CD8-positive, alpha-beta memory T cell (primary cell): ENCODE measurements around the gene SP9. TPM values are rescaled to one million over a fixed set of nuclear protein-coding genes. Genes with fewer than 3 reads are reported as not detected.
"Not testable (repeated sequence)": the region's sequence is repeated elsewhere in the genome, so short reads cannot be mapped to it uniquely, and the experiment has no call there.

ENCODE experiments used
- CTCF ChIA-PET: fragments of 350-600 bp; sonication (Branson Sonifier 250); formaldehyde crosslinking; loops from one replicate; lab custom pipeline; 2021; ENCODE audit warnings: antibody characterized with exemption; lab: Charles Lee
- POLR2A ChIA-PET: fragments of 350-600 bp; sonication (Branson Sonifier 250); formaldehyde crosslinking; loops from one replicate; lab custom pipeline; 2021; ENCODE audit warnings: antibody characterized with exemption; lab: Charles Lee
- DNase-seq, 5 donors: peaks; one replicate each; pipeline versions ENCODE4 v3.0.0 to v3.0.0-alpha.2; 2020 to 2022; ENCODE audit warnings: mixed read lengths in 1 of 5
- H3K27ac ChIP-seq: one replicate; pipeline ENCODE4 v1.7.0; 2013; ENCODE audit warnings: low read depth, mild to moderate bottlenecking, low read length, moderate library complexity
- H3K27me3 ChIP-seq: 2 replicates; pipeline ENCODE4 v1.7.0; 2013; ENCODE audit warnings: low read length, mild to moderate bottlenecking; ENCODE audit not compliant: insufficient read depth, poor library complexity, severe bottlenecking
- H3K36me3 ChIP-seq: 2 replicates; pipeline ENCODE4 v1.7.0; 2013; ENCODE audit warnings: mild to moderate bottlenecking, low read length, moderate library complexity; ENCODE audit not compliant: insufficient read depth
- H3K4me1 ChIP-seq: 2 replicates; pipeline ENCODE4 v1.7.0; 2013; ENCODE audit warnings: mild to moderate bottlenecking, low read length, moderate library complexity; ENCODE audit not compliant: insufficient read depth
- H3K4me3 ChIP-seq: 2 replicates; pipeline ENCODE4 v1.7.0; 2013; ENCODE audit warnings: mild to moderate bottlenecking, low read length
- H3K9me3 ChIP-seq: 2 replicates; pipeline ENCODE4 v1.7.0; 2013; ENCODE audit warnings: mild to moderate bottlenecking, low read length
- H3K27ac Mint-ChIP-seq, 8 donors: one replicate each; pipeline ENCODE4 v1.8.0; 2020 to 2021; ENCODE audit warnings: mixed read lengths in 8 of 8, mild to moderate bottlenecking in 6 of 8, inconsistent platforms in 3 of 8, moderate library complexity in 3 of 8
- H3K27me3 Mint-ChIP-seq, 2 donors: one replicate each; pipeline ENCODE4 v1.8.0; 2020 to 2021; ENCODE audit warnings: mixed read lengths in 2 of 2, mild to moderate bottlenecking in 1 of 2, moderate library complexity in 1 of 2
- H3K36me3 Mint-ChIP-seq, 3 donors: one replicate each; pipeline ENCODE4 v1.8.0; 2020 to 2021; ENCODE audit warnings: mixed read lengths in 3 of 3, inconsistent platforms in 1 of 3, mild to moderate bottlenecking in 1 of 3
- H3K4me1 Mint-ChIP-seq, 3 donors: one replicate each; pipeline ENCODE4 v1.8.0; 2020 to 2021; ENCODE audit warnings: mixed read lengths in 3 of 3, inconsistent platforms in 1 of 3, mild to moderate bottlenecking in 1 of 3
- H3K4me3 Mint-ChIP-seq, 7 donors: one replicate each; pipeline ENCODE4 v1.8.0; 2020 to 2021; ENCODE audit warnings: mixed read lengths in 7 of 7, mild to moderate bottlenecking in 6 of 7, moderate library complexity in 4 of 7, inconsistent platforms in 2 of 7
- H3K9me3 Mint-ChIP-seq, 5 donors: one replicate each; pipeline ENCODE4 v1.8.0; 2020 to 2022; ENCODE audit warnings: mixed read lengths in 5 of 5, mild to moderate bottlenecking in 3 of 5, moderate library complexity in 2 of 5, inconsistent platforms in 1 of 5
- polyA plus RNA-seq: library from polyadenylated mRNA; unstranded; fragments of 300-500 nt; fragmentation: Illumina TruSeq; gene quantifications from one replicate; pipeline ENCODE4 v1.2.3, GENCODE V29; 2021
- total RNA-seq, 2 experiments: library from RNA; stranded (reverse); gene quantifications; one replicate each; pipeline ENCODE4 v1.2.3, GENCODE V29; 2021

SP9 gene
- total and polyA plus RNA-seq, 3 experiments from 2014 or later: not detected

DNA sequence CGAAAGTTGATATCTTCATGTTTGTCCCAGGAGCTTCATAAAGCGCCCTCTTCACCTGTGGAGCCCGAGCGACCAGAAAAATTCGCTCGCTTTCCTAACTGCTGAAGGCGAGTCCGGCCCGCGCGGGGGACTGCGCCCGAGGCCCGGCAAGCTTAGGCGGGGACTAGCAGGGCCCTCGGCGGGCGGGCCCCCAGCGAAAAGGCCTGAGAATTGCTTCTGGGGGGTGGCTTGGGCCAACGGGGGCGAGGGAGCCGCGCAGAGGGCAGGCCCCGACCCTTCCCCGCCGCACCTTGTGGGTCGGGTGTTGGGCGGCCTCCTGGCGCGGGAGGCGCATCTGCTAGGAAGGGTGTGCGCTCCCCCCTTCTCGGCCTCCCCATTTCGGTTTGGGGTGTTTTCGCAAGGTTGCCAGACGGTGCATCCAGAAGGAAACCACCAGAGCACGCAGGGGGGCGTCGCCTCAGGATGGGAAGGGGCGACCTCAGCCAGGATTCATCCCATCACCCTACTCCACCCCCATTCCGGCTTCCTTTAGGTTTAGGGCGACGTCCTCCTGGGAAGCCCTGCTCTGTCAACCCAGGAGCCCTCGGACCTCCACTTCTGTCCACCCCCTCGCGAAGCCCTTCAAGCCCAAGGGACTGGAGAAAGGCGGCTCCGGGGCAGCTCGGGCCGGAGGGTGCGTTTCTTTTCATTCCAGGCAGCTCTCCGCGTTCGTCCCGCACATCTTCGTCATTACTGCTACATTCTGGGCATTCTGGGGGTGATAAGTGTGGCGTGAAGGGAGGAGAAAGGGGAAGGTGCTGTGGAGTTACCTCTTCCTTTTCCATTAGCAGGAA, 9.1 kb downstream of the SP9 start:
- Histone ChIP-seq H3K27me3 (peaks cover 58% of the 10 kb centered on the region), H3K9me3 (no peaks in the 10 kb centered on the region), H3K27ac (no peak overlapping the region), H3K4me1 (peaks cover 32% of the 10 kb centered on the region), H3K36me3 (peaks cover 4% of the 10 kb centered on the region), H3K4me3 (no peak overlapping the region)
- Mint-ChIP-seq H3K36me3 (peaks cover 10 to 18% (median 12%) of the 10 kb centered on the region in 3 donors), H3K9me3 (peaks cover 0 to 5% (median 1%) of the 10 kb centered on the region in 5 donors), H3K4me3 (peak overlapping the region in 6 of 7 donors; percentile 17 to 82 (median 38)), H3K4me1 (peaks cover 30 to 39% (median 37%) of the 10 kb centered on the region in 3 donors), H3K27ac (peak overlapping the region in 4 of 8 donors; percentile 17 to 75 (median 35)), H3K27me3 (peaks cover 56 to 57% of the 10 kb centered on the region in 2 donors)
- ChIA-PET CTCF (interaction anchor here (0.9 to 1.3 kb wide), 3 partner anchors 166 to 943 kb away, joined by 3 to 7 read pairs (median 3); no protein-coding TSS in a partner anchor), POLR2A (no interaction called here)
- DNase-seq: no peak

DNA sequence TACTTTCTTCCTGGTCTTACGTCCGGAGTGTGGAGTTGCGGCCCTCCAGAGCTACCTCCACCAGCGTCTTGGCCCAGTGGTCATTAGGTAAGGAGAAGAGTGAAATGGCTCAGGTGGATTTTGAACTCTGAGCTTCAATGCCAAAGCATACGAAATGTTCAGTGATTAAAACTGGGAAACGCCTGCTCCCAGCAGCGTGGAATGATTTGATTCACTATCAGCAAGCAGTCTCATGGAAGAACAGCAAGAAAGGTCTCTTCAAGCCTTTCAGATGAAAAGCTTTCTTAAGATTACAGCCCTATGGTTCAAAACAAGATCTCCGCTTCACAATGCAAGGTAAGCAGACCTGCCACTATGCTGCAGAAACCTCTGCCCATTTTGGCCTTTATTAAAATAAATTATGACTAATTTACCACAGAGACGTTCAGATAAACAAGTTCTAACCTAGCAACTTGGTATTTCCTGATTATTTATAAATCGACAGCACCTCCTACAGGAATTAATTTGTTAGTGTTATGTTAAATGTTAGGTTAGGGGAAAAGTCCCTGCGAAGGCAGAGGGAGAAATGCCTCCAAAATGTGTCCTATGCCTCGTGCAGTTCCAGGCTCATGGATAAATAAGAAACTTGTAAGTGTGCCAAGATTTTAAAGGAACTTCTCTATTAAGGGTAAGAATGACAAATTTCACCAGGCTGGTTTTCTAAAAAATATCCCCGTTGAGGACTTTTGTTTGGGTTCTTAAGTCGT, 10.1 kb downstream of the SP9 start:
- peaks cover 32% of the 10 kb centered on the region for H3K4me1 ChIP-seq
- no peaks in the 10 kb centered on the region for H3K9me3 ChIP-seq
- ChIA-PET CTCF (interaction anchor here (0.9 to 1.3 kb wide), 4 partner anchors 19 to 944 kb away, joined by 3 to 7 read pairs (median 3); no protein-coding TSS in a partner anchor), POLR2A (no interaction called here)
- DNase-seq: no peak
- H3K4me3 ChIP-seq: no peak overlapping the region
- H3K27ac Mint-ChIP-seq: peak overlapping the region in 2 of 8 donors; percentile 22 to 27
- H3K4me1 Mint-ChIP-seq: peaks cover 28 to 39% (median 37%) of the 10 kb centered on the region in 3 donors
- H3K9me3 Mint-ChIP-seq: peaks cover 0 to 5% (median 1%) of the 10 kb centered on the region in 5 donors
- H3K27me3 ChIP-seq: peaks cover 48% of the 10 kb centered on the region
- peaks cover 11 to 21% (median 14%) of the 10 kb centered on the region in 3 donors for H3K36me3 Mint-ChIP-seq
- peak overlapping the region in 1 of 7 donors; percentile 7 for H3K4me3 Mint-ChIP-seq
- no peak overlapping the region for H3K27ac ChIP-seq
- H3K36me3 ChIP-seq: peaks cover 5% of the 10 kb centered on the region
- peaks cover 46 to 47% of the 10 kb centered on the region in 2 donors for H3K27me3 Mint-ChIP-seq

DNA sequence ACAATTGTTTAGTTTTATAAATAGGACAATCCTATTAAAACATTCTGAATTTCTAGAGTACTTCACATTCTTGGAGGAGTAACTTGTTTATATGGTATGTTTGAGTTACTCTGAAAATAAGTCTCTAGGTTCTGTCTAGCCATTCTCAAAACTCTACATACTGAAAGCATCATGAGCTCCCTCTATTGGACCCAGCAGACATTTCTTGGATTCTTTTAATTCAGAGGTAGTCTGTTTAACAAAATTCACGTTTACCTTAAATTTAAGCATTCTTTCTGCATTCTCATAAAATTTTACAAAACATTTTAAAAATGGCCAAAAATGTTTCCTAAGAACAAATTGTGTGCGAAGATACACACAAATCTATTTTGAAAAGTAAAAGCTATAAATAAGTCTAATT, 15.3 kb downstream of the SP9 start:
- no peaks in the 10 kb centered on the region for H3K27me3 ChIP-seq
- peaks cover 9% of the 10 kb centered on the region for H3K36me3 ChIP-seq

DNA sequence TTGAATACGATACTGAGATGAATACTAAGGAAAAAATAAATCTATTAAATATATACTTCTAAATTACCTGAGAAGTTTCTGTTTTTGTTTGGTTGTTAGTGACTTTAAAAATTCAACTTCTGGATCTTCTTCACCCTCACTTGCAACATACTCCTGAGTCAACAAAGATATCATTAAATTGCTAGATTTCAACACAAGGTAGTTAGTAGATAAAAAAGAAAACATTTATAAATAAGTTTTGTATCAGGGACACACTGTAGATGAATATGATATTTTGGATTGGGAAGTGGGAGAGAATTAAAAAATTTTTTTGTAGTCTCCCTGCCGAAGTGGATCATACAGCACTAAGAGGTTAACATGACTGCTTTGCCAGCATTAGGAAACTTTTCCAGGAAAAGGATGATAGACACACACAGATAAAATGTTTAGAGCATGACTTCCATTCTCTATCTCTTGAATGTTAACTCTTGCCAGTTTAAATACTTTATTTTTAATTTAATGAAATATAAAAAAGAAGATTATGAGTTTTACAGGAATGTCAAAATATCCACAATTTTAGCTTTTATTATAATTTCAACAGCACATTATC, 15.9 kb downstream of the SP9 start:
- Histone ChIP-seq H3K9me3 (no peaks in the 10 kb centered on the region), H3K4me1 (no peaks in the 10 kb centered on the region), H3K27me3 (no peaks in the 10 kb centered on the region), H3K36me3 (peaks cover 9% of the 10 kb centered on the region), H3K4me3 (no peak overlapping the region), H3K27ac (no peak overlapping the region)
- no peak for DNase-seq
- ChIA-PET POLR2A (no interaction called here), CTCF (interaction anchor here (1.0 kb wide), 1 partner anchor 9 kb away, joined by 5 read pairs; no protein-coding TSS in a partner anchor)
- H3K27me3 Mint-ChIP-seq: peaks cover under 1 to 3% of the 10 kb centered on the region in 2 donors
- peaks cover 16 to 53% (median 20%) of the 10 kb centered on the region in 3 donors for H3K36me3 Mint-ChIP-seq
- H3K9me3 Mint-ChIP-seq: no peaks in the 10 kb centered on the region
- no peaks in the 10 kb centered on the region for H3K4me1 Mint-ChIP-seq
- H3K27ac Mint-ChIP-seq: no peak overlapping the region
- H3K4me3 Mint-ChIP-seq: no peak overlapping the region

More for the DNA sequence above, 15.3 kb downstream of the SP9 start:
- Mint-ChIP-seq H3K27ac (no peak overlapping the region), H3K4me3 (no peak overlapping the region), H3K9me3 (no peaks in the 10 kb centered on the region), H3K27me3 (peaks cover 8% of the 10 kb centered on the region in 2 donors), H3K4me1 (peaks cover 0 to 2% (median 2%) of the 10 kb centered on the region in 3 donors), H3K36me3 (peaks cover 14 to 47% (median 20%) of the 10 kb centered on the region in 3 donors)
- no peak overlapping the region for H3K4me3 ChIP-seq
- CTCF ChIA-PET: interaction anchor here (1.0 kb wide), 1 partner anchor 9 kb away, joined by 5 read pairs; no protein-coding TSS in a partner anchor
- H3K9me3 ChIP-seq: no peaks in the 10 kb centered on the region
- POLR2A ChIA-PET: no interaction called here
- no peak for DNase-seq
- H3K27ac ChIP-seq: no peak overlapping the region
- no peaks in the 10 kb centered on the region for H3K4me1 ChIP-seq

DNA sequence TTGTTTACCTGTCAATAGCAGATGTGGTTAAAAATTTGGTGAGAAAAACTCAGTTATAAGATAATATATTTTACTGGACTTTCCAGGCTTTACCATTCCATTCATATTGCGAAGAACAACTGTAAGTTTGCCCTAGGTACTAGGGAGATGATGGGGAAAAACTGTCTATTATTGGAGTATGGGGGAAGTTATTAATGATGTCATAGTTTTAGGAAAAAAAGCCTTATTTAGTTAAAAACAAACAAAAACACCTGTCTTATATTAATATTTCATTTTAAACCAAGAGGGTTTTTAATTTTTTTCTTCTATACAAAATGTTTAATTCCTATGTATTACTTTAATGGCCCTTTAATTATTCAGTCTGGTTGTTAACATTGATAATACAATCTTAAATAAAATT, 18.2 kb downstream of the SP9 start:
- H3K36me3 ChIP-seq: peaks cover 12% of the 10 kb centered on the region
- no peaks in the 10 kb centered on the region for H3K4me1 ChIP-seq
- ChIA-PET CTCF (no interaction called here), POLR2A (no interaction called here)
- Mint-ChIP-seq H3K9me3 (no peaks in the 10 kb centered on the region), H3K27ac (no peak overlapping the region), H3K4me3 (no peak overlapping the region), H3K4me1 (no peaks in the 10 kb centered on the region), H3K27me3 (peaks cover 0 to 3% of the 10 kb centered on the region in 2 donors), H3K36me3 (peaks cover 14 to 57% (median 20%) of the 10 kb centered on the region in 3 donors)
- DNase-seq: no peak
- H3K27ac ChIP-seq: no peak overlapping the region
- no peaks in the 10 kb centered on the region for H3K9me3 ChIP-seq
- no peak overlapping the region for H3K4me3 ChIP-seq
- H3K27me3 ChIP-seq: no peaks in the 10 kb centered on the region

DNA sequence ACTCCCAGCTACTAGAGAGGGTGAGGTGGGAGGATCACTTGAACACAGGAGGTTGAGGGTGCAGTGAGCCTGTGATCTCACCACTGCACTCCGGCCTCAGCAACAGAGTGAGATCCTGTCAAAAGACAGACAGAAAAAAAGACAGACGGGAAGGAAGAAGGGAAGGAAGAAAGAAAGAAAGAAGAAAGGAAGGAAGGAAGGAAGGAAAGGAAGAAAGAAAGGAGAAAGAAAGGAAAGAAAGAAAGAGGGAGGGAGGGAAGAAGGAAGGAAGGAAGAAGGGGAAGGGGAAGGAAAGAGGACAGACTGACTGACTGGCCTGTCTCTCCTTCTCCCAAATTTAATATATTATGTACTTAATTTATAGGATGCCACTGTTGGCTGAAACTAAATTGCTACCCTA, 21.6 kb downstream of the SP9 start:
- Mint-ChIP-seq H3K9me3 (no peaks in the 10 kb centered on the region), H3K36me3 (peaks cover 23 to 59% (median 27%) of the 10 kb centered on the region in 3 donors), H3K4me1 (no peaks in the 10 kb centered on the region), H3K4me3 (no peak overlapping the region), H3K27me3 (no peaks in the 10 kb centered on the region), H3K27ac (no peak overlapping the region)
- H3K27ac ChIP-seq: no peak overlapping the region
- no peaks in the 10 kb centered on the region for H3K27me3 ChIP-seq
- H3K36me3 ChIP-seq: peaks cover 13% of the 10 kb centered on the region
- H3K9me3 ChIP-seq: no peaks in the 10 kb centered on the region
- H3K4me3 ChIP-seq: no peak overlapping the region
- ChIA-PET CTCF (no interaction called here), POLR2A (no interaction called here)
- DNase-seq: no peak
- H3K4me1 ChIP-seq: no peaks in the 10 kb centered on the region

DNA sequence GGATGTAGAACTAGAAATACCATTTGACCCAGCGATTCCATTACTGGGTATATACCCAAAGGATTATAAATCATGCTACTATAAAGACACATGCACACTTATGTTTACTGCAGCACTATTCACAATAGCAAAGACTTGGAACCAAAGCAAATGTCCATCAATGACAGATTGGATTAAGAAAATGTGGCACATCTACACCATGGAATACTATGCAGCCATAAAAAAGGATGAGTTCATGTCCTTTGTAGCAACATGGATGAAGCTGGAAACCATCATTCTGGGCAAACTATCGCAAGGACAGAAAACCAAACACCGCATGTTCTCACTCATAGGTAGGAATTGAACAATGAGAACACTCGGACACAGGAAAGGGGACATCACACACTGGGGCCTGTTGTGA, 24.9 kb downstream of the SP9 start:
- H3K27ac ChIP-seq, H3K27me3 Mint-ChIP-seq, H3K4me3 ChIP-seq, H3K4me3 Mint-ChIP-seq, H3K4me1 Mint-ChIP-seq, H3K4me1 ChIP-seq, H3K27me3 ChIP-seq, H3K36me3 ChIP-seq, POLR2A ChIA-PET, H3K27ac Mint-ChIP-seq, DNase-seq, CTCF ChIA-PET, H3K9me3 Mint-ChIP-seq, H3K9me3 ChIP-seq: not testable (repeated sequence)
- peaks cover 37 to 70% (median 46%) of the 10 kb centered on the region in 3 donors for H3K36me3 Mint-ChIP-seq
